Right atrium auricular region (tissue), 2 donors: ENCODE measurements around the gene CUL5. TPM values are rescaled to one million over a fixed set of nuclear protein-coding genes. Genes with fewer than 3 reads are reported as not detected.

Experiments used
- DNase-seq: peaks from one replicate; pipeline ENCODE4 v3.0.0-alpha.2; 2019; ENCODE audit warnings: low spot score
- H3K27ac ChIP-seq, 2 donors: fragments of 200-600 bp; sonication (generic); 1 replicate in 1 of 2; 2 replicates in 1 of 2; pipeline ENCODE4 v1.5.1; 2016 to 2019
- H3K27me3 ChIP-seq, 2 donors: fragments of 200-600 bp; sonication (generic); one replicate each; pipeline versions ENCODE4 v1.5.1 to v1.6.0; 2017 to 2019
- H3K36me3 ChIP-seq: fragments of 200-600 bp; sonication (generic); one replicate; pipeline ENCODE4 v1.5.1; 2016
- H3K4me1 ChIP-seq, 2 donors: fragments of 200-600 bp; sonication (generic); one replicate each; pipeline versions ENCODE4 v1.5.1 to v1.6.0; 2017 to 2019
- H3K4me3 ChIP-seq, 2 donors: fragments of 200-600 bp; sonication (generic); 1 replicate in 1 of 2; 2 replicates in 1 of 2; pipeline ENCODE4 v1.5.1; 2017 to 2019; ENCODE audit warnings: mild to moderate bottlenecking in 1 of 2, moderate library complexity in 1 of 2
- H3K9me3 ChIP-seq, 2 donors: fragments of 200-600 bp; sonication (generic); one replicate each; pipeline ENCODE4 v1.5.1; 2019
- total RNA-seq, 2 donors: library from RNA; depleted of rRNA; stranded (reverse); fragments of >200 nt; gene quantifications; one replicate each; pipeline ENCODE4 v1.1.0, GENCODE V29; 2016
- TF ChIP-seq, protein P1 (sequence below), 2 donors: fragments of 200-600 bp; sonication (generic); IDR thresholded peaks; one replicate each; pipeline ENCODE4 v1.5.1; 2019; ENCODE audit warnings: antibody characterized with exemption in 2 of 2

CUL5 gene
- total RNA-seq, 2 donors from 2014 or later: 19.2 to 26.4 TPM

GRCh38 chr11:107970049-107970448, 38.6 kb upstream of the CUL5 start:
- no peak overlapping the region for H3K27ac ChIP-seq
- TF ChIP-seq, protein P1, sequence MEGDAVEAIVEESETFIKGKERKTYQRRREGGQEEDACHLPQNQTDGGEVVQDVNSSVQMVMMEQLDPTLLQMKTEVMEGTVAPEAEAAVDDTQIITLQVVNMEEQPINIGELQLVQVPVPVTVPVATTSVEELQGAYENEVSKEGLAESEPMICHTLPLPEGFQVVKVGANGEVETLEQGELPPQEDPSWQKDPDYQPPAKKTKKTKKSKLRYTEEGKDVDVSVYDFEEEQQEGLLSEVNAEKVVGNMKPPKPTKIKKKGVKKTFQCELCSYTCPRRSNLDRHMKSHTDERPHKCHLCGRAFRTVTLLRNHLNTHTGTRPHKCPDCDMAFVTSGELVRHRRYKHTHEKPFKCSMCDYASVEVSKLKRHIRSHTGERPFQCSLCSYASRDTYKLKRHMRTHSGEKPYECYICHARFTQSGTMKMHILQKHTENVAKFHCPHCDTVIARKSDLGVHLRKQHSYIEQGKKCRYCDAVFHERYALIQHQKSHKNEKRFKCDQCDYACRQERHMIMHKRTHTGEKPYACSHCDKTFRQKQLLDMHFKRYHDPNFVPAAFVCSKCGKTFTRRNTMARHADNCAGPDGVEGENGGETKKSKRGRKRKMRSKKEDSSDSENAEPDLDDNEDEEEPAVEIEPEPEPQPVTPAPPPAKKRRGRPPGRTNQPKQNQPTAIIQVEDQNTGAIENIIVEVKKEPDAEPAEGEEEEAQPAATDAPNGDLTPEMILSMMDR (IDR thresholded peaks at IDR 0.05): no peak
- H3K27me3 ChIP-seq: no peaks in the 10 kb centered on the region
- H3K9me3 ChIP-seq: no peaks in the 10 kb centered on the region
- no peak for DNase-seq
- H3K4me1 ChIP-seq: no peaks in the 10 kb centered on the region
- H3K4me3 ChIP-seq: no peak overlapping the region
- H3K36me3 ChIP-seq: no peaks in the 10 kb centered on the region

- H3K4me1 ChIP-seq: no peaks in the 10 kb centered on the region
- no peaks in the 10 kb centered on the region for H3K36me3 ChIP-seq
- TF ChIP-seq, protein P1 (IDR thresholded peaks at IDR 0.05): no peak
- DNase-seq: no peak
- H3K4me3 ChIP-seq: no peak overlapping the region
- no peaks in the 10 kb centered on the region for H3K27me3 ChIP-seq
- H3K27ac ChIP-seq: no peak overlapping the region
- H3K9me3 ChIP-seq: no peaks in the 10 kb centered on the region
Measured at GRCh38 chr11:107973641-107974040, 35.1 kb upstream of the CUL5 start.

DNA sequence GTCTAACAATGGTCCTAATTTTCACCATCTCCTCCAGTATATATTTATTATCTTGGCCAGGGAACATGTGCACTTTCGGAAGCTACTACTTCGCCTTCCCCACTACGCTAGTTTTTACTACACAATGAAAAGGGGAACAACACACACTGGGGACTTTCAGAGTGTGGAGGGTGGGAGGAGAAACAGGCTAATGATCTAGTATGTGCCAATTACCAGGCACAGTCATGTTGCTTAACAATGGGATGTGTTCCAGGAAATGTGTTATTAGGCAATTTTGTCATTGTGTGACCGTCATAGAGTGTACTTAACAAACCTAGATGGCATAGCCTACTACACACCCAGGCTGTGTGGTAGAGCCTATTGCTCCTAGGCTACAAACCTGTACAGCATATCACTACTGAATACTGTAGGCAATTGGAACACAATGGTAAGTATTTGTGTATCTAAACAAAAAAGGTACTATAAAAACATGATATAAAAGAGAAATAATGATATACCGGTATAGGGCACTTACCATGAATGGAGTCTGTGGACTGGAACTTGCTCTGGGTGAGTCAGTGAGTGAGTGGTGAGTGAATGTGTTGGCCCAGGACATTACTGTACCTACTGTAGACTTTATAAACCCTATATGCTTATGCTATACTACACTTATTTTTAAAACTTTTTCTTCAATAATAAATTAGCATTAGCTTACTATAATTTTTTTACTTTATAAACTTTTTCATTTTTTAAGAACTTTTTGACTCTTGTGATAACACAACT, 20.1 kb upstream of the CUL5 start:
- DNase-seq: no peak
- Histone ChIP-seq H3K4me1 (no peaks in the 10 kb centered on the region), H3K27ac (no peak overlapping the region), H3K4me3 (no peak overlapping the region), H3K36me3 (no peaks in the 10 kb centered on the region), H3K27me3 (no peaks in the 10 kb centered on the region), H3K9me3 (no peaks in the 10 kb centered on the region)
- TF ChIP-seq, protein P1 (IDR thresholded peaks at IDR 0.05): no peak

GRCh38 chr11:107991868-107992414, 16.8 kb upstream of the CUL5 start:
- Histone ChIP-seq H3K9me3 (no peaks in the 10 kb centered on the region), H3K27me3 (no peaks in the 10 kb centered on the region), H3K27ac (no peak overlapping the region), H3K4me3 (no peak overlapping the region), H3K4me1 (no peaks in the 10 kb centered on the region), H3K36me3 (no peaks in the 10 kb centered on the region)
- TF ChIP-seq, protein P1 (IDR thresholded peaks at IDR 0.05): no peak
- no peak for DNase-seq

DNA sequence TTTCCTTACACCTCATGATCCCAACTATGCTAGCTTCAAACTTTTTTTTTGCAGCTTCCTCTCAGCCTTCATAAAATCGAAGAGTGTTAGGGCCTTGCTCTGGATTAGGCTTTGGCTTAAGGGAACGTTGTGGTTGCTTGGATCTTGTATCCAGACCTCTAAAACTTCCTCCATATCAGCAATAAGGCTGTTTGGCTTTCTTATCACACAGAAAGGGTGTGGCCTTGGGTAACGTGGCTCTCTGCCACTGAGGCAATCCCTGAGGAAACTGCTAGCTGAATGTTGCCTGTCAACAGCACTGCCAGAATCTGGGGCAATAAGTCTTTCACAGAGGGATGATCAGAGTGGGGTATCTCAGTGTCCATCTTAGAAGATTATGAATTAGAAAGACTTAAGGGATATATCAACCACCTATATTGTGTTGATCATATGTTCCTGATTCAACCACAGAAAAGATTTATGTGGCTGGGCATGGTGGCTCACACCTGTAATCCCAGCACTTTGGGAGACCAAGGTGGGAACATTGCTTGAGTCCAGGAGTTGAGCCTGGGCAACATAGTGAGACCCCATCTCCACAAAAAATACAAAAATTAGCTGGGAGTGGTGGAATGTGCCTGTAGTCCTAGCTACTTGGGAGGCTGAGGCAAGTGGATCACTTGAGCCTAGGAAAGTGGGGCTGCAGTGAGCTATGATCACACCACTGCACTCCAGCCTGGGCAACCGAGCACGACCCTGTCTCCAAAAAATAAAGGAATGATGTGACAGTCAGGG, 12.5 kb upstream of the CUL5 start:
- Histone ChIP-seq H3K36me3 (no peaks in the 10 kb centered on the region), H3K4me3 (no peak overlapping the region), H3K27ac (no peak overlapping the region), H3K4me1 (no peaks in the 10 kb centered on the region), H3K27me3 (no peaks in the 10 kb centered on the region), H3K9me3 (no peaks in the 10 kb centered on the region)
- no peak for DNase-seq
- TF ChIP-seq, protein P1 (IDR thresholded peaks at IDR 0.05): no peak
